ENCODE measurements around the gene PNRC2. TPM values are rescaled to one million over a fixed set of nuclear protein-coding genes. Genes with fewer than 3 reads are reported as not detected.

Gene PNRC2
- total and polyA plus RNA-seq, 2 of the 13 experiments (the other 11 are each of a cell fraction or from before 2014, with no cell fraction given) = 74.9 to 97.5 TPM

GRCh38 chr1:23979881-23980727 is 20.5 kb downstream of the PNRC2 start, which contains the start of gene SRSF10 (continued):
- peak; percentile 97 for TF ChIP-seq ZNF547 (CRISPR knock-in tag; IDR thresholded peaks at IDR 0.05)
- peak; percentile 77; the same call in 1 of the 2 replicates for TF ChIP-seq SNAI1 (CRISPR knock-in tag; IDR thresholded peaks at IDR 0.05; ENCODE audit: borderline replicate concordance)
- peak; percentile 83; the same call in 1 of the 2 replicates for TF ChIP-seq SP1 (IDR thresholded peaks at IDR 0.05)
- TF ChIP-seq SP1 (CRISPR knock-in tag; IDR thresholded peaks at IDR 0.05) = no peak
- peak in 1 of 2 experiments; percentile 62; a peak in 2 of 4 replicates for TF ChIP-seq EP300 (IDR thresholded peaks at IDR 0.05; ENCODE audit: low read depth in 2 of 2, low read length in 2 of 2)
- 0 out of 2 replicates have a peak, but pooled peaks have one; percentile 44 for TF ChIP-seq EP300 (CRISPR knock-in tag; IDR thresholded peaks at IDR 0.05; ENCODE audit: borderline replicate concordance)
- TF ChIP-seq ZNF598 (CRISPR knock-in tag; IDR thresholded peaks at IDR 0.05; ENCODE audit: borderline replicate concordance) = no peak
- TF ChIP-seq RARA (CRISPR knock-in tag; IDR thresholded peaks at IDR 0.05) = peak; percentile 28; the same call in 1 of the 2 replicates
- 0 out of 2 replicates have a peak, but pooled peaks have one; percentile 71 for TF ChIP-seq ZNF251 (CRISPR knock-in tag; IDR thresholded peaks at IDR 0.05)
- peak; percentile 53; the same call in 1 of the 2 replicates for TF ChIP-seq ZNF816 (CRISPR knock-in tag; IDR thresholded peaks at IDR 0.05; ENCODE audit: borderline replicate concordance)
- TF ChIP-seq ZNF124 (CRISPR knock-in tag; IDR thresholded peaks at IDR 0.05) = peak; percentile 48
- TF ChIP-seq PHF21A (CRISPR knock-in tag; IDR thresholded peaks at IDR 0.05) = 0 out of 2 replicates have a peak, but pooled peaks have one; percentile 47
- 0 out of 2 replicates have a peak, but pooled peaks have one; percentile 63 for TF ChIP-seq GZF1 (CRISPR knock-in tag; IDR thresholded peaks at IDR 0.05)
- TF ChIP-seq ZFYVE20 (CRISPR knock-in tag; IDR thresholded peaks at IDR 0.05; ENCODE audit: borderline replicate concordance, low read depth) = peak; percentile 64; the same call in 1 of the 2 replicates
- TF ChIP-seq SRF (IDR thresholded peaks at IDR 0.05; ENCODE audit: low read depth, low read length) = no peak
- TF ChIP-seq CC2D1A (CRISPR knock-in tag; IDR thresholded peaks at IDR 0.05) = peak; percentile 76; the same call in 1 of the 2 replicates
- TF ChIP-seq, protein P1, sequence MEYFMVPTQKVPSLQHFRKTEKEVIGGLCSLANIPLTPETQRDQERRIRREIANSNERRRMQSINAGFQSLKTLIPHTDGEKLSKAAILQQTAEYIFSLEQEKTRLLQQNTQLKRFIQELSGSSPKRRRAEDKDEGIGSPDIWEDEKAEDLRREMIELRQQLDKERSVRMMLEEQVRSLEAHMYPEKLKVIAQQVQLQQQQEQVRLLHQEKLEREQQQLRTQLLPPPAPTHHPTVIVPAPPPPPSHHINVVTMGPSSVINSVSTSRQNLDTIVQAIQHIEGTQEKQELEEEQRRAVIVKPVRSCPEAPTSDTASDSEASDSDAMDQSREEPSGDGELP (IDR thresholded peaks at IDR 0.05; ENCODE audit: borderline replicate concordance, low read depth) = peak; percentile 20; the same call in 1 of the 2 replicates
- no peak; the same call in 1 of the 2 replicates for TF ChIP-seq SMYD3 (CRISPR knock-in tag; IDR thresholded peaks at IDR 0.05)
- TF ChIP-seq KDM4B (CRISPR knock-in tag; IDR thresholded peaks at IDR 0.05) = 0 out of 2 replicates have a peak, but pooled peaks have one; percentile 54
- TF ChIP-seq HMGA1 (CRISPR knock-in tag; conservative IDR thresholded peaks at IDR 0.05) = no peak
- TF ChIP-seq ZNF441 (CRISPR knock-in tag; IDR thresholded peaks at IDR 0.05; ENCODE audit: borderline replicate concordance) = peak; percentile 59
- TF ChIP-seq THYN1 (CRISPR knock-in tag; IDR thresholded peaks at IDR 0.05; ENCODE audit: borderline replicate concordance, low read depth) = no peak
- TF ChIP-seq E2F2 (CRISPR knock-in tag; IDR thresholded peaks at IDR 0.05; ENCODE audit: borderline replicate concordance) = peak; percentile 24; the same call in 1 of the 2 replicates
- TF ChIP-seq, protein P2, sequence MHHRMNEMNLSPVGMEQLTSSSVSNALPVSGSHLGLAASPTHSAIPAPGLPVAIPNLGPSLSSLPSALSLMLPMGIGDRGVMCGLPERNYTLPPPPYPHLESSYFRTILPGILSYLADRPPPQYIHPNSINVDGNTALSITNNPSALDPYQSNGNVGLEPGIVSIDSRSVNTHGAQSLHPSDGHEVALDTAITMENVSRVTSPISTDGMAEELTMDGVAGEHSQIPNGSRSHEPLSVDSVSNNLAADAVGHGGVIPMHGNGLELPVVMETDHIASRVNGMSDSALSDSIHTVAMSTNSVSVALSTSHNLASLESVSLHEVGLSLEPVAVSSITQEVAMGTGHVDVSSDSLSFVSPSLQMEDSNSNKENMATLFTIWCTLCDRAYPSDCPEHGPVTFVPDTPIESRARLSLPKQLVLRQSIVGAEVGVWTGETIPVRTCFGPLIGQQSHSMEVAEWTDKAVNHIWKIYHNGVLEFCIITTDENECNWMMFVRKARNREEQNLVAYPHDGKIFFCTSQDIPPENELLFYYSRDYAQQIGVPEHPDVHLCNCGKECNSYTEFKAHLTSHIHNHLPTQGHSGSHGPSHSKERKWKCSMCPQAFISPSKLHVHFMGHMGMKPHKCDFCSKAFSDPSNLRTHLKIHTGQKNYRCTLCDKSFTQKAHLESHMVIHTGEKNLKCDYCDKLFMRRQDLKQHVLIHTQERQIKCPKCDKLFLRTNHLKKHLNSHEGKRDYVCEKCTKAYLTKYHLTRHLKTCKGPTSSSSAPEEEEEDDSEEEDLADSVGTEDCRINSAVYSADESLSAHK (CRISPR knock-in tag; IDR thresholded peaks at IDR 0.05; ENCODE audit: borderline replicate concordance) = no peak
- 0 out of 2 replicates have a peak, but pooled peaks have one; percentile 26 for TF ChIP-seq ZNF550 (CRISPR knock-in tag; IDR thresholded peaks at IDR 0.05; ENCODE audit: borderline replicate concordance)
- TF ChIP-seq ZMYM3 (CRISPR knock-in tag; IDR thresholded peaks at IDR 0.05) = peak; percentile 47; the same call in 1 of the 2 replicates
